Measurements from ENCODE around the gene KCNK5. TPM values are rescaled to one million over a fixed set of nuclear protein-coding genes. Genes with fewer than 3 reads are reported as not detected.
A peak's percentile ranks its signal among the peaks of the same experiment; 100 is the strongest.

KCNK5 gene
- total and polyA plus RNA-seq, 5 donors: 1.1 to 1.9 (median 1.4) TPM

DNA sequence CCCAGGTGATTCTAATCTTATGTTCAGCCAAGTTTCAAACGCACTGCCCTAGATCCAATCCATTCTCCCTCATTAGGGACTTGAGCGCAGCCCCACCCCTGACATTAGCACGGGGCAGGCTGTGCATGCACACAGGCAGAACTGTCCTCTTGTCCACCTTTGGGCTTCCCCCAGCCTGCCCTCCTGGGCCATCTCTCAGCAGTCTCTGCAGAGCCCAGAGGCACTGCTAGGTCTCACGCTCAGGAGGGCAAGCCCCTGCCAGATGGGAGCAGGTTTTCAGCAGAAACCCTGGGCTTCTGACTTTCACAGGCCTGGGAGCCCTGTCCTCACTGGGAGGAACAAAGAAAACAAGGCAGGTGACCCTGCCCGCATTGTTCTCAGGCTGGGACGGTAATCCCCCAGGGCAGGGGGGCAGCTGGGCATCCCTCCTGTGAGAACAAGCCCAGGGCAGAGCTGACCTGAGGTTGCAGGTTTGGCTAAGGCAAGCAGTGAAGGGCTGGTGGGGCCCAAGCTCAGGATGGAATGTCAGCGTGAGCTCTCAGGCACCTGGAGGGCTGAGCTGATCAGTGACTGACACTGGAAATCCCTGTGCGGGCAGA lies 24.5 kb downstream of the KCNK5 start:
- DNase-seq (no peak), ATAC-seq (no peak)
- no peak overlapping the region for H3K27ac ChIP-seq (ENCODE audit: low read length)
- no peaks in the 10 kb centered on the region for H3K9me3 ChIP-seq (ENCODE audit: control insufficient read depth, low read length)
- no peaks in the 10 kb centered on the region for H3K27me3 ChIP-seq (ENCODE audit: control insufficient read depth, insufficient read depth)
- intact Hi-C loops (cut with DNase I): no loop called here
- WGBS: 88% methylated on average over 8 of the region's 8 CpGs
- H3K4me1 ChIP-seq (ENCODE audit: control insufficient read depth, insufficient read depth, low read length): no peaks in the 10 kb centered on the region
- no peak overlapping the region for H3K4me3 ChIP-seq (ENCODE audit: low read length)

DNA sequence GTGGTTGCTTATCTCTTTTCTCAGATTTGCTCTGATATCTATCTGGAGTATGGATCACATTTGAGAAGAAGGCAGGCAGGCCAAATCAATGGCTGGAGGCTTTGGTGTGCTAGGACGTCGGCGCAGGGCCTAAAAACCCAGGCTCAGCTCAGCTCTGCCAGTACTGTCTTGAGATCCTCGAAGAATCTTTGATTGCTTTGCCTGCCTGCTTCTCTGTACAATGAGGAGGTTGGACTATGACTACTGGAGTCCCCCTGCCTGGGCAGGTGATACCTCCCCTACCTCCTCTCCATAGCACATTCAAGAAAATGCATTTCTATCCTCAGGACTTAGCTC lies 25.1 kb downstream of the KCNK5 start:
- Histone ChIP-seq H3K4me1 (ENCODE audit: control insufficient read depth, insufficient read depth, low read length) (no peaks in the 10 kb centered on the region), H3K27ac (ENCODE audit: low read length) (no peak overlapping the region), H3K27me3 (ENCODE audit: control insufficient read depth, insufficient read depth) (no peaks in the 10 kb centered on the region), H3K9me3 (ENCODE audit: control insufficient read depth, low read length) (no peaks in the 10 kb centered on the region), H3K4me3 (ENCODE audit: low read length) (no peak overlapping the region)
- intact Hi-C loops (cut with DNase I): no loop called here
- no peak for DNase-seq
- WGBS: 90% methylated on average over 4 of the region's 4 CpGs
- ATAC-seq: no peak

DNA sequence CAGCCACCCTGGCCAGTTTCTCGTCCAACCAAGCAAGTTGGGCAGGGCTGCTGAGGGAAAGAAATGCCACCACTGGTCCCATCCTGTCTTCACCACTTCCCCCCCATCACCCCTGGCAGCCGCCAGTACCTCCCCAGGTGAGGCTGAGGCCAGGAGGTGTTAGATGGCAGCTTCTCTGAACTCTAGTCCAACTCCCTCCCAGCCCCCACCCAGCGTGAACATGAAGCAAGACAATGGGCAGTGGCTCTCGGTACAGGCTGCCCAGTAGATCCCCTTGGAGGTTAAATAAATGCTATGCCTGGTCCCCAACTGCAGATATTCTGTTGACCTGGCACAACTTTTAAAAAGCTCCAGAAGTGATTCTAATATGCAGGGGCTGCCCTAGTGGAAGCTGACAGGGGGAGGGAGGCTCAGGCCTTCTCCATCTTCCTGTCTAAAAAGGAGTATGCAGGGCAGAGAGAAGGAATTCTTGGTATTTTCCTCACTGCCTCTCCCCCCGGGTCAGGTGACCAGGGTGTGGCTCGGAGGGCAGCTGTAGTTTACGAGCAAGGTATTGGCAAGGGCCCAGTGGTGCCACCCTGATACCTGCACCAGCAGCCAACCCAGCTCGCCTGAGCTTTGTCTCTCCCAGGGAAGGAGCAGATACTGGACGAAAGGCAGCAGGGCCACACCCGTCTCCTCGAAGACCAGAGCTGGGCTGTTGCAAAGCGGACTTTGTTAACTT lies 25.7 kb downstream of the KCNK5 start:
- Histone ChIP-seq H3K27me3 (ENCODE audit: control insufficient read depth, insufficient read depth) (no peaks in the 10 kb centered on the region), H3K4me3 (ENCODE audit: low read length) (no peak overlapping the region), H3K27ac (ENCODE audit: low read length) (no peak overlapping the region), H3K9me3 (ENCODE audit: control insufficient read depth, low read length) (no peaks in the 10 kb centered on the region), H3K4me1 (ENCODE audit: control insufficient read depth, insufficient read depth, low read length) (no peaks in the 10 kb centered on the region)
- WGBS: 69% methylated on average over 12 of the region's 12 CpGs
- ATAC-seq (peak in 1 of 2 donors; percentile 47), DNase-seq (no peak)
- intact Hi-C loops (cut with DNase I): no loop called here

DNA sequence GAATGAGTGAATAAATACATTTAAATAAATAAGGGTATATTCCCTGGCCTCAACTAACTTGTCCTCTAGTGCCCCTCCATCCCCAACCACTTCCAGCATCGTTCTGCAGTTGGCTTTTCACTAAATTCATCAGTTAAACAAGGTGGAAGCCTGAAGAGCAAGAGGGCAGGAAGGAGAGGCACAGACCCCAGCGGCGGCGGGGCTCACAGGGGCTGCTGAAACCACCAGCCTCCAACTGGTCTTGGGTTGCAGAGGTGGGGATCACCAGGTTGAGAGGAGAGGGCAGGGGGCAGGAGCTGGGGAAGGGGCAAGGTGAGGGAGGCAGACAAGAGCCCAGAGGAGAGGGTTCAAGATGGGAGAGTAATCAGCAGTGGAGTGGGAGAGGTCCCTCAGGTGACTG lies 27.1 kb downstream of the KCNK5 start:
- Histone ChIP-seq H3K4me3 (ENCODE audit: low read length) (no peak overlapping the region), H3K27me3 (ENCODE audit: control insufficient read depth, insufficient read depth) (no peaks in the 10 kb centered on the region), H3K9me3 (ENCODE audit: control insufficient read depth, low read length) (no peaks in the 10 kb centered on the region), H3K27ac (ENCODE audit: low read length) (no peak overlapping the region), H3K4me1 (ENCODE audit: control insufficient read depth, insufficient read depth, low read length) (no peaks in the 10 kb centered on the region)
- DNase-seq (no peak), ATAC-seq (no peak)
- intact Hi-C loops (cut with DNase I): no loop called here
- whole genome bisulfite sequencing: 90% methylated on average over 4 of the region's 4 CpGs

DNA sequence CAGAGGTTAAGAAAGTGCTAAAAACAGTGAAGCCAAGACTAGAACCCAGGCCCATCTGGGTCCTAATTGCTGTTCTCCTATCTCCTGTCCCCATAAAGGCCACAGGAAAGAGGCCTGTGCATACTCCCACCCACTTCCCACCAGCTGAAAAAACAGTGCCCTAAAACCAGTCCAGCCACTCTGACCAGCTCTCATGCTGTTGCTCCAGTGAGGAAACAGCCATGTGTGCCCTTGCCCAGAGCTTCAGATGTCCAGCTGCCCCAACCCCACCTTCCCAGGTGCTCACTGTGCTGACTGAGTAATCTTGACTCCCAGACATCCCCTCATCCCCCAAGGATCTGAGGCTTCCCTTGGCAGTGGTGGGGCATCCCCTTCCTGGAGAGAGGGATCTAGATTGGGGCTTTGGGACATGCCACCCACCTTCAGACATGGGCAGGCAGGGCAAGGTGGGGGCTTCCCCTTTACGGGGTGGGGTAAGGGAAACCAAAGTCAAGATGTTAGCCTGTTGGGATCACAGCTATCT lies 28.7 kb downstream of the KCNK5 start:
- Histone ChIP-seq H3K4me3 (ENCODE audit: low read length) (no peak overlapping the region), H3K27ac (ENCODE audit: low read length) (no peak overlapping the region), H3K4me1 (ENCODE audit: control insufficient read depth, insufficient read depth, low read length) (no peaks in the 10 kb centered on the region), H3K9me3 (ENCODE audit: control insufficient read depth, low read length) (no peaks in the 10 kb centered on the region), H3K27me3 (ENCODE audit: control insufficient read depth, insufficient read depth) (no peaks in the 10 kb centered on the region)
- intact Hi-C loops (cut with DNase I): no loop called here
- ATAC-seq (no peak), DNase-seq (no peak)
- WGBS: 0% methylated on average over 1 of the region's 1 CpG

DNA sequence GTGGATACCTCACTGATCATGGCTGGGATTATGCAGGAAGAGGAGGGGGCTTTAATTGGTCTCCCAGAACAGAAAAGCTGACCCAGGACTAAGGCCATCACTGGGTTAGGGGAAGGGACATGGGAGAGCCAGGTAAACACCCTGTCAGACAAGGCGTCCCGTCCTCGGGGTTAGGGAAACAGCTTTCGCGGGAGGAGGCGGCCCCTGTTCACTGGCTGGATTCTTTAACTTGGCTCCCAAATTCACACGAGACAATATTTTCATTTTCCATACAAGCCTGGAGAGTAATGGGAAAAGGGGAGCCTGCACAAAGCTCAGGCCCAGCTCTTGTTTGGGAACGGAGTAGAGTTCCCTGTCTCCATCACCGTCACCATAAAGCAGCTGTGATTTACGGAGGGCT lies 29.3 kb downstream of the KCNK5 start:
- intact Hi-C loops (cut with DNase I): no loop called here
- no peak for ATAC-seq
- no peak for DNase-seq
- no peak overlapping the region for H3K4me3 ChIP-seq (ENCODE audit: low read length)
- WGBS: 71% methylated on average over 10 of the region's 10 CpGs
- no peaks in the 10 kb centered on the region for H3K9me3 ChIP-seq (ENCODE audit: control insufficient read depth, low read length)
- H3K27ac ChIP-seq (ENCODE audit: low read length): no peak overlapping the region
- H3K27me3 ChIP-seq (ENCODE audit: control insufficient read depth, insufficient read depth): no peaks in the 10 kb centered on the region
- no peaks in the 10 kb centered on the region for H3K4me1 ChIP-seq (ENCODE audit: control insufficient read depth, insufficient read depth, low read length)

DNA sequence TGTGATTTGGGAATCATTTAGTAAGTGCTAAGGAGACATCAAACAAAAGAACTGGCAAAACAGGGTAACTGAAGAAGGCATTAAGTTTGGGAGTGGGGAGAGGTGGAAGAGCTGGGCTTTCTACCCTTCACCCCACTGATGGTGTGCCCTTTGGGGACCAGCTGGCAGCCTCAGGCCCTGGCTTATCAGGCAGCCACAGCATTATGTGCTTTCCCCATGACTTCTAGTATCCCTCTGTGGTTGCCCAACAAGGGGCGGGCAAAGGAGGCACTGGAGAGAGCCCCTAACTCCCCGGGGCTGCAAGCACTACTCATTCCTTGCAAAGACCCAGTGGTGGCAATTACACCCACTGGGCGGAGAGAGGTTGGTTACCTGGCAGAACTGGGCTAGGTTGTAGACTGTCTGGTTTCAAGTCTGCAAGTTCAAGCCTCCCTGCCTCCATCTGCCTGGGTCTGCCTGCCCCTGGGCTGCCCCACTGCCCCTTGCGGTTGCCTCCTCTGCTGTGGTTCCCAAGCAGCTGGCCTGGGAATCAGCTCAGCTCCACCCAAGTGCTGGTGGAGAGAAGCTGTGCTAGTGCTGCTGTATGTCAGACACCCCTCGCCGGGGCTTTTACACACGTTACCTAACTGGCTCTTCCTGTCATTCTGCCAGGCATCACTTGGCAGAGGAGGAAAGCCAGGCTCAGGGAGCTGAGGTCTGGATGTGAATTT lies 29.9 kb downstream of the KCNK5 start:
- H3K4me1 ChIP-seq (ENCODE audit: control insufficient read depth, insufficient read depth, low read length): no peaks in the 10 kb centered on the region
- no peak for DNase-seq
- H3K9me3 ChIP-seq (ENCODE audit: control insufficient read depth, low read length): no peaks in the 10 kb centered on the region
- 69% methylated on average over 7 of the region's 7 CpGs for WGBS
- no peaks in the 10 kb centered on the region for H3K27me3 ChIP-seq (ENCODE audit: control insufficient read depth, insufficient read depth)
- ATAC-seq: no peak
- no peak overlapping the region for H3K4me3 ChIP-seq (ENCODE audit: low read length)
- intact Hi-C loops (cut with DNase I): no loop called here
- H3K27ac ChIP-seq (ENCODE audit: low read length): no peak overlapping the region

DNA sequence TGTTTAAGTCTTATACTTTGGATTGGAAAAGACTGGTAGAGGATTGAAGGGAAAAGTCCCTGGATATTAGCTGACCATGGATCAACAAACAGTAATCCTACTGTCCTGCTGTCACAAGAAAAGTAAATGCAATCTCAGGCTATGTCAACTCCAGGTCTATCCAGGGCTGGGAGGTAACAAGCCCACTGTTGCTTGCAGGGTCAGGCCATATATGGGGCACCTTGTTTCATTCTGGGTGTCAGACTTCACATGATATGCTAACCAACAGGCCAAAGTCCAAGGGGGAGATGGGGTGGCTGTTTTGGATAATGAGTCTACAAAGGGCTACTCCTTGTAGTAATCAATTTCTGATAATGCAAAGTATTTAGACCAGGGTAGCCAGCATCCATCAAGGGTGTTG lies 30.7 kb downstream of the KCNK5 start:
- Histone ChIP-seq H3K27me3 (ENCODE audit: control insufficient read depth, insufficient read depth) (no peaks in the 10 kb centered on the region), H3K27ac (ENCODE audit: low read length) (no peak overlapping the region), H3K4me1 (ENCODE audit: control insufficient read depth, insufficient read depth, low read length) (no peaks in the 10 kb centered on the region), H3K4me3 (ENCODE audit: low read length) (no peak overlapping the region), H3K9me3 (ENCODE audit: control insufficient read depth, low read length) (no peaks in the 10 kb centered on the region)
- ATAC-seq (no peak), DNase-seq (no peak)
- intact Hi-C loops (cut with DNase I): no loop called here

DNA sequence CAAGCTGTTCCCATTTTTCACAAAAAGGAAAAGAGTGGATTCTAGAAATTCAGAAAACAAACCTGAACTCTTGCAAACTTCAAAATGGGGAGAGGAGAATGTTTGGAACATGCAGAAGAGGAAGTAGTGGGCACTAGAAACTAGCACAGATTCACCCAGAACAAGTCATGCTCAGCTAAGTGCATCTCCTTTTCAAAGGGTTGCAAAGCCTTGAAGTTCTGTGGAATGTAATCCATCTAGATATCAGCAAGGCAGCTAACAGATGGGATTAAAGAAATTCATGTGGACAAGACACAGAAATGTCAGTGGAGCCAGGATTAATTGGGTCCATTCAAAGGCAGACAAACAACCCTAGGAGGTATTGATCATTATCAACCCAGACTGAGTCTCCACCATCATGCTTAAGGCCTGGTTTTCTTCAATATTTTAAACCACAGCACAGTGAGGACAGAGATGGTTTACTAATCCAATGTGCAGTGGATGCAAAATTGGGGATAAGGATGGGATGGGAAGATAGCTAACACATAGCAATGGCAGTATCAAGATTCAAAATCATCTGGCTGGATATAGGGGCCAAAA lies 31.3 kb downstream of the KCNK5 start:
- ATAC-seq (no peak), DNase-seq (no peak)
- Histone ChIP-seq H3K27ac (ENCODE audit: low read length) (no peak overlapping the region), H3K4me3 (ENCODE audit: low read length) (no peak overlapping the region), H3K4me1 (ENCODE audit: control insufficient read depth, insufficient read depth, low read length) (no peaks in the 10 kb centered on the region), H3K9me3 (ENCODE audit: control insufficient read depth, low read length) (no peaks in the 10 kb centered on the region), H3K27me3 (ENCODE audit: control insufficient read depth, insufficient read depth) (no peaks in the 10 kb centered on the region)
- intact Hi-C loops (cut with DNase I): no loop called here

DNA sequence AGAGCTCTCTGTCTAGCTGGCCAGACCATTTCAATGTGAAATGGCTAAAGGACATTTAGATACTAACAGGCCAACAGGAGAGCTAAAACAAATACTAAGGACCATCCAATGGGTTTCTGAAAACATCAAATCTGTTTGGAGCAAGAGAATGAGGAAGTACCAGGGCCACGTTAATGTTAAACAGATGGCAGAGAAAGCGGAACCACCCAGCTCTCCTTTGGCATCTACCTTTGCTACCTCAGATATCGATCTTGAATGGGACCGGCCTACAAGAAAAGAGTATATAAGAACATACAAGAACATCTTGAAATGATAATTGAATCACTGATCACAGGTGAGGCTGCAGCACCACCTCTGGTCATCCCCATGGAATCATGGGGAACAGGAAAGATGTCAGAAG lies 31.8 kb downstream of the KCNK5 start:
- H3K27ac ChIP-seq (ENCODE audit: low read length): no peak overlapping the region
- no peak overlapping the region for H3K4me3 ChIP-seq (ENCODE audit: low read length)
- DNase-seq (no peak), ATAC-seq (no peak)
- no peaks in the 10 kb centered on the region for H3K4me1 ChIP-seq (ENCODE audit: control insufficient read depth, insufficient read depth, low read length)
- H3K9me3 ChIP-seq (ENCODE audit: control insufficient read depth, low read length): no peaks in the 10 kb centered on the region
- no peaks in the 10 kb centered on the region for H3K27me3 ChIP-seq (ENCODE audit: control insufficient read depth, insufficient read depth)
- whole genome bisulfite sequencing: 91% methylated on average over 4 of the region's 4 CpGs
- intact Hi-C loops (cut with DNase I): no loop called here

DNA sequence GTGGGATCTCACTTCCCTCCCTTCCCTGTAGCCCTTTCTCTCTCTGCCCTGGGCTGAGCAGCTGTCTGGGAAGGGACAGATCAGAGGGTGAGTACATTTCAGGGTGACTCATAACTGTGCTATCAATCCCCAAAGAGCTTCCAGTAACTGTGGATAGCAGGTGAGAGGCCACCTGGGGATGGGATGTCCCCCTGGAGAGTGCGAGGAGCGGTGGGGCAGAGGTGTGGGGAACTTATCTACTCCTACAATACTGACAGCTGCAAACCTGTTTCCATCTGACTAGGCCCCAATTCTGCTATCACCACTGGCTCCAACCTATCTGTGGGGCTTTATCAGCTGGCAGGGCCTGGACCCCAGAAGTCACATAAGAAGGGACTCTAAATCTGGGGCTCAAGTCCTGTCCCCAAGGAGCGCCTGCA lies 32.6 kb downstream of the KCNK5 start:
- H3K9me3 ChIP-seq (ENCODE audit: control insufficient read depth, low read length): no peaks in the 10 kb centered on the region
- H3K4me1 ChIP-seq (ENCODE audit: control insufficient read depth, insufficient read depth, low read length): no peaks in the 10 kb centered on the region
- H3K27me3 ChIP-seq (ENCODE audit: control insufficient read depth, insufficient read depth): no peaks in the 10 kb centered on the region
- intact Hi-C loops (cut with DNase I): no loop called here
- DNase-seq: no peak
- H3K4me3 ChIP-seq (ENCODE audit: low read length): no peak overlapping the region
- WGBS: 91% methylated on average over 3 of the region's 3 CpGs
- no peak for ATAC-seq
- no peak overlapping the region for H3K27ac ChIP-seq (ENCODE audit: low read length)
